GM18907 (cell line): ENCODE results near the gene NSG1.
A peak's percentile ranks its signal among the peaks of the same experiment; 100 is the strongest.

Experiments
- ATAC-seq: cut with Tn5 transposase; IDR thresholded peaks from one replicate; pipeline ENCODE4 v1.9.1; 2021; ENCODE audit warnings: mild to moderate bottlenecking, moderate library complexity; ENCODE audit not compliant: unreplicated experiment

NSG1 gene

GRCh38 chr4:4430492-4431195 lies 43.7 kb downstream of the NSG1 start:
- ATAC-seq: peak; percentile 60

GRCh38 chr4:4432341-4433125 lies 45.6 kb downstream of the NSG1 start:
- ATAC-seq: no peak

- no peak for ATAC-seq
Observed at GRCh38 chr4:4433941-4434340, 47.0 kb downstream of the NSG1 start.

- no peak for ATAC-seq
Observed at GRCh38 chr4:4436244-4436823, 49.4 kb downstream of the NSG1 start.

- no peak for ATAC-seq
Observed at GRCh38 chr4:4437798-4438470, 51.0 kb downstream of the NSG1 start.

GRCh38 chr4:4438891-4439290 lies 52.0 kb downstream of the NSG1 start:
- ATAC-seq: no peak

GRCh38 chr4:4439782-4440181 lies 52.9 kb downstream of the NSG1 start:
- ATAC-seq: no peak

GRCh38 chr4:4440333-4441061 lies 53.6 kb downstream of the NSG1 start:
- ATAC-seq: peak; percentile 77

- ATAC-seq: no peak
Observed at GRCh38 chr4:4443821-4444220, 56.9 kb downstream of the NSG1 start.

GRCh38 chr4:4446434-4446833 lies 59.5 kb downstream of the NSG1 start:
- no peak for ATAC-seq

GRCh38 chr4:4455210-4455865 lies 68.4 kb downstream of the NSG1 start:
- ATAC-seq: peak; percentile 92

GRCh38 chr4:4456351-4456750 lies 69.4 kb downstream of the NSG1 start:
- ATAC-seq: no peak

- no peak for ATAC-seq
Observed at GRCh38 chr4:4456816-4457578, 70.1 kb downstream of the NSG1 start.

GRCh38 chr4:4457803-4458553 lies 71.1 kb downstream of the NSG1 start:
- ATAC-seq: no peak

- no peak for ATAC-seq
Observed at GRCh38 chr4:4459181-4459580, 72.3 kb downstream of the NSG1 start.

- no peak for ATAC-seq
Observed at GRCh38 chr4:4460759-4461158, 73.9 kb downstream of the NSG1 start.

GRCh38 chr4:4461178-4461577 lies 74.3 kb downstream of the NSG1 start:
- no peak for ATAC-seq

GRCh38 chr4:4461850-4462249 lies 74.9 kb downstream of the NSG1 start:
- ATAC-seq: no peak

GRCh38 chr4:4462970-4463369 lies 76.1 kb downstream of the NSG1 start:
- ATAC-seq: no peak
